ENCODE measurements around the gene GJC2.

GJC2 gene

DNA sequence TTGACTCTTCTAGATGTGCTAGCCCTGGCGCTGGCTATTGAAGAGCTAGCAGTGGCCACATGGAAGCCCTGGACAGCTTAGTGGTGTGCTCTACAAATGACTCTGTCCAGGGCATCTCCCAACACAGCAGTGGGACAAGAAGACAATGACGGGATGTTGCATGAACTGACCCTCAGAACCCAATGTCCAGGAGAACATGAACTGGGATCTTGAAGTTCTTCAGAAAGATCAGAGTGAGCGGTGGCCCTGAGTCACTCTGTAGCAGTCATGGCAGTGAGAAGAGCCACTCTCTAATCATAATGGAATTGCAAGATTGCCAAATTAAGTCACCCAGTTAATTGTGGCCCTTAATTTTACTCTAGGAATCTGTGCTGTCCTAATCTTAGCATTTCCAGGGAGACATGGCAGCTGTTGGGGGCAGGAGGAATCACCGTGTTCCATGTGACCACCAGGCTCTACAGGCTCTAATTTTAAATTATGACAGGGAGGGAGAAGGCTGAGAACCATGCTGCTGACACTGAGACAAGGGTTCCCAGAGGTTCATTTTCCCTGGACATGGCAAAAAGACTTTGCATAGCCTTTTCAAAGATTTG lies 47.9 kb downstream of the GJC2 start:
- no peak for DNase-seq

DNA sequence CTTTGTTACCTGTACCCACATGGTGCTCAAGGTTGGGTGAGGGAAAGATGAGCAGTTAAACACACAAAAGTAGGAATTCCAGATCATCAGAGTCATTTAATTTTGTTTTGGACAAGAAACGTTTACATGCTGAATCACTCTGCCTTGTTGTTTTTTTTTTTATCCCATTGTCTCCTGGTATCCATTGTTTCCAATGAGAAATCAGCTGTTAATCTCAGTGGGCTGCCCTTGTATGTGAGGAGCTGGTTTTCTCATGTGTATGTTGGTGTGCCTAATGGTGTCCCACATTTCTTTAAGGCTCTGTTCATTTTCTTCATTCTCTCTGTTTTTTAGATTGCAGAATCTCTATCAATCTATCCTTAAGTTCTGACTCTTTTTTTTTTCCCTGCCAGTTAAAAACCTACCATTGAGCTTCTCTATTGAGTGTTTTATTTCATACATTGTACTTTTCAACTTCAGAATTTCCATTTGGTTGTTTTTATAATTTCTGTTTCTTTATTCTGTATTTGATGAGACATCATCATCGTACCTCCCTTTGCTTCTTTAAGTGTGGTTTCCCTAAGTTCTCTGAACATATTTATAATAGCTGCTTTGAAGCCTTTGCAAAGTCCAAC lies 49.4 kb downstream of the GJC2 start:
- DNase-seq: no peak

DNA sequence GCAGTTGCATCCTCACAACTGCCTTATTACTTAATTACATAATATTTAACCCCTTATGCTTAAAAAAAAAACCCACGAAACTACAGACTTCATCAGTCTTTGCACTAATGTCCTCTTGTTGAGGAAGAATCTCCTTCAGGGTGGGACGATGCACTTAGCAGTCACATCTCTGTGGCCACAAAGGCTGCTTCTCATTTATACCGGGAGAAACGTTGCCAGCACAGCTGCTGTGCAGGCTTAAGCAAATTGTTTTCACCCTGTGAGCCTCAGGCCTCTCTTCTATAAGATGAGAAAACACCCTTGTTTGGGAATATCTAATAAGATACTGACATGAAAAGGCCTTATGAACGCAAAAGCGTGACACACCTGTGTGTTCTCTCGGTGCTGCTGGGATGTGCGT lies 55.2 kb downstream of the GJC2 start:
- no peak for DNase-seq

DNA sequence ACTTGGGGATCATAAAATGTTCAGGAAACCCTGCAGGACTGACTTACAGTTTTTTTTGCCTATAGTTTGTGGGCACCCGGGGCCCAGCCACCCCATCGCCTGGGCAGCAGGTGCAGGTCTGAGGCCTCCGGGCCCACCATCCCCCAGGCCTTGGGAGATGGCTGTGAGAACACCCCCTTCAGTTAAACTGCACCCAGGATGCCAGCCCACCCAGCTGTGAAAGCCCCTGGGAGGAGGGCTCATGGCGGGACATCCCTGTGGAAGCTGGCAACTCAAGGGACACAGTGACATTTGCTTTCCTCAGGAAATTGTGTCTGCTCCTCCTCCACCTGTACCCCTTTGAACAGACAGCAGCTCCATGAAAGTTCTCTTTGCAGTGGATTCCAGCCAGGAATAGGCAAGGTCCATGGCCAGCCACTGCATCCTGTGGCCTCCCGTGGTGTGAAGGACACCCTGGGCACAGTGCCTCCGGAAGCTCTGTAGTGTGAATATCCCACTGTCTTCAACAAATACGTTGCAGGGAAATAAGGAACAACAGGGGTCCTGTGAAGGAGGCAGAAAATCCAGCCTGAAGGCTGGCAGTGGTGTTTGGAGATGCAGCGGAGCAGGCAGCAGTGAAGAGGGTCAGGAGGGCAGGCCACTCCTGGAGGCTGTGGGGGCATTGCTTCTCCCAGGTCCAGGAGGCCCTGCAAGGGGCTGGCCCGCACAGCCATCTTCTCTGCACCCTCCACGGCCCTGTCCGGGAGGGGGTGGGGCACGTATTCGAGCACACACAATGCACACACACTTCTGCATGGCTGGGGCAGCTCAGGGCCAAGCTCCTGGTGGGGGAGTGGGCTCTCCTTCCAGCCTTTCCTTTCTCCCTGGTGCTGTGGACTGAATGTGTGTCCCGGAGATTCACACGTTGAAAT lies 56.1 kb downstream of the GJC2 start:
- DNase-seq: no peak

DNA sequence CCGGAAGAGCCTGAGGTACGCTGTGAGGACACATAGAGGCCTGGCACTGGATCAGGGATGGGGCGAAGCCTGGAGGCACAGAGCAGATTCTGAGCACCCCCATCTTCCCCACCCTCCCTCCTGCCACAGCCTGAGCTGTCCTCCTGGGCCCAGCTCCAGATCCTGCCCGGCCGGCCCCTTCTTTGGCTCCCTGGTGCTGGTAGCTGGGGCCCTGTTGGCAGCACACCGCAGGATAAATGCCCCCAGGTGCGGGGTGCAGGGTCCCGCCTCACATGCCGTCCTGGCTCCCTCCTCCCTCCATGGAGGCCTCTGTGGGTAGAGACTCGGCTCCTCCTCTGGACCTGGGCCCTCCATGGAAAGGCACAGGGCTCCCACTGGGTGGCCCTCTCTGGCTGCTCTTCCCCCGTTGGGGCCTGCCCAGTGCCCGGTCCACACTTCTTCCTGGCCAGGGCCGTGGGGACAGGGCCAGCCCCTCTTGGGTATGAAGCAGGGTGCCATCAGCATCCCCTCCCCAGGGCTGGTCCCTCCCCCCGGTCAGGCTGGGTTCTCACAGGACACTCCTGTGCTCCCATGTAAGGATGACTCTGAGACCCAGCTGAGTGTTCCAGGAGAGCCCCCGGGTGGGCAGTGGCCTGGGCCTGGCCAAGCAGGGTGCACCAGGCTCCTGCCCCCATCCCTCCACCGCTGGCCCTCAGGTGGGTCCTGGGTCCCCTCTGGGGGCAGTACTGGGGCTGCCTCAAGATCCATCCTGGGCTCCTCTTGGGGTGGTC lies 57.0 kb downstream of the GJC2 start:
- DNase-seq: no peak

DNA sequence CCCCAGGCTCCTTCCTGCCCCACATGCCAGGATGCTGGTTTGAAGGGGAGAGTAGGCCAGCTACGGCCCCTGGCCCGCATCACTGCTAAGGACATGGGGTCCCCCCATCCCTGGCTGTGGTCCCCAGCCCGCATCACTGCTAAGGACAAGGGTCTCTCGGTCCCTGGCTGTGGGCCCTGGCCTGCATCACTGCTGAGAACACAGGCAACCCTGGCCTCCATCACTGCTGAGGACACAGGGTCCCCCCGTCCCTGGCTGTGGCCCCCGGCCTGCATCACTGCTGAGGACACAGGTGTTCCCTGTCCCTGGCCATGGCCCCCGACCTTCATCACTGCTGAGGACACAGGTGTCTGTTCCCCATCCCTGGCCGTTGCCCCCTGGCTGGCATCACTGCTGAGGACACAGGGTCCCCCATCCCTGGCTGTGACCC lies 57.7 kb downstream of the GJC2 start:
- DNase-seq: no peak

DNA sequence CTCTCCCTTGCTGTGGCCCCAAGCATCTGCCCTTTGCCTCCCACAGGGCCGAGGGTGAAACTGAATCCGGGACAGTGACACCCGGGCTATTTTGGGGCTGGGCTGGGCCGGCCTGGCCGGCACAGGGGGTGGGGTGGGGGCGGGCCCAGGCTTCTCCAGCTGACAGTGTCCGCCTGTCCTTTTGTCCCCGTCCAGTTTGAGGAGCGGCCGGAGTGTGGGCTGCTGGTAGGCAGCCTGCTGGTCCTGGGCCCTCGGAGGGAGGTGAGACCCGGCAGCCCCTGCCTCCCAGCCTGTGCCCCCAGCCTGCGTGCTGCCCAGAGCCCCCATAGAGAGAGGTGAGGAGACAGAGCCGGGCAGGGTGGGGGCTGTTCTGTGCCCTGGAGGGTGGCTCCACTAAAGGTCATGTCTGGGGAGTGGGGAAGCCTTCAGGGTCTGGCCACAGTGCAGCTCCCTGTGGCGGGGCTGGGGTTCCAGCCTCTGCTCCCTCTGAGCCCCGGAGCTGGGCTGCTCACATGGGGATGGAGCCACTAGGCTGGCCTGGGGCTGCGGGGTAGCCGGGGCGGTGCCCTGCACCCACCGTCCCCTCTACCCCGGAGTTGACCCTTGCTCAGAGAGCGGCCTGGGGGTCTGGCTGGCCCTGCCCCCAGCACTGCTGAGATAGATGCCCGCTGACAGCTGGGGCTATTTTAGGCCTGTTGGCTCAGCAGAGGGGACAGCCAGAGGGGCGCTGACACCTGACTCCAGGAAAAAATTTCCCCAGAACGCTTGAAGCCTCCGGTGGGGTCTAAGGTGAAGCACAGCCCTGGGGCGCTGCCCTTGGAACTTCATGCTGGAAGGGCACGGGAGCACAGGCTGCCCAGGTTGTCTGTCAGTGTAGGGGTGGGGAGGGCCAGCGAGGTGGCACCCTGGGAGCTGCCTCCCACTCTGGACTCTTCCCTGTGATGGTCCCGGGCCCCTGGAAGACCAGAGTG lies 58.4 kb downstream of the GJC2 start, which contains the start of gene OBSCN:
TSS of gene OBSCN (plus strand) at position 194 of the 971 bp plus-strand sequence. CDS start 3,740 bp downstream, outside the sequence.
- DNase-seq: no peak

DNA sequence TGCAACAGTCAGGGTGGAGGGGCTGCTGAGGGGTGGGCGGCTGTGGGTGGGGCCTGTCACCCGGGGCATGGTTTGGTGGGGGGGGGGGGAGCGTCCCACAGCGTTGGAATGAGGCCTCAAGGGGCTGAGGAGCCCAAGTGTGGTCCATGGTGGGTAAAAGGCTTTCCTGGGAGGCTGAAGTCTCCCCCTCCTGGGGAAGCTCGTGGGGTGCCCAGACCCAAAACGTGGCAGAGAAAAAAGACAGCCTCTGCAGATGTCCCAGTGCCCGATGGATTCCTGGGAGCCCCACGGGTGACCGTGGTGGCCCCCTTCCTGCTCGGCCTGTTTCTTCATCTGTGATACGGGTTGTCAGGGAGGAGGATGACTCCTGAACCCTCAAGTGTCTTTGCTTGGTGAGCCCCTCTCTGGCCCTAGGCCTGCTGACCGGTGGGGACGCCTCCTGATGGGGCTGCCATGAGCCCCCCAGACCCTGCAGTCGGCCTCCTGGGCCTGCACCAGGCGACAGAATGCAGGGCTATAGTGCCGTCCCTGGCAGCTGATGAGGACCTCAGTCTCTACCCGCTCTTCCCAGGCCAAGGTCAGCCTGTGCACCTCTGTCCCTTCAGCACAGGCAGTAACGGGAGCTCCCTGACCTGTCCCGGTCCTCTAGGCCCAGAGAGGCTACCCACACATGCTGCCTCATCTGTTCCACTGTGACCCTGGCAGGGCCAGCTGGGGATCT lies 59.3 kb downstream of the GJC2 start:
- DNase-seq: no peak

All from fibroblast of skin of right quadriceps (primary cell).